Transverse colon (tissue), 3 donors: ENCODE results near the gene ECEL1.

ENCODE experiments used
- CTCF ChIP-seq, 5 experiments: fragments of 200-600 bp in 3 of 5; fragments of 450-650 bp in 2 of 5; sonication (generic) in 3 of 5; IDR thresholded peaks; 1 replicate in 2 of 5; 2 replicates in 3 of 5; pipeline ENCODE4 v1.5.1; 2016 to 2017; ENCODE audit warnings: antibody characterized with exemption in 5 of 5, inconsistent platforms in 3 of 5, mild to moderate bottlenecking in 2 of 5, moderate library complexity in 1 of 5
- POLR2A ChIP-seq: fragments of 450-650 bp; IDR thresholded peaks from one replicate; pipeline ENCODE4 v1.6.1; 2016; ENCODE audit warnings: antibody characterized with exemption, mild to moderate bottlenecking, moderate library complexity

GRCh38 chr2:232535761-232536530, 48.3 kb upstream of the ECEL1 start:
- TF ChIP-seq CTCF (IDR thresholded peaks at IDR 0.05) = no peak
- TF ChIP-seq POLR2A = no peak
